ENCODE data around the gene DNAL1.
A peak's percentile ranks its signal among the peaks of the same experiment; 100 is the strongest.

DNAL1 gene

DNA sequence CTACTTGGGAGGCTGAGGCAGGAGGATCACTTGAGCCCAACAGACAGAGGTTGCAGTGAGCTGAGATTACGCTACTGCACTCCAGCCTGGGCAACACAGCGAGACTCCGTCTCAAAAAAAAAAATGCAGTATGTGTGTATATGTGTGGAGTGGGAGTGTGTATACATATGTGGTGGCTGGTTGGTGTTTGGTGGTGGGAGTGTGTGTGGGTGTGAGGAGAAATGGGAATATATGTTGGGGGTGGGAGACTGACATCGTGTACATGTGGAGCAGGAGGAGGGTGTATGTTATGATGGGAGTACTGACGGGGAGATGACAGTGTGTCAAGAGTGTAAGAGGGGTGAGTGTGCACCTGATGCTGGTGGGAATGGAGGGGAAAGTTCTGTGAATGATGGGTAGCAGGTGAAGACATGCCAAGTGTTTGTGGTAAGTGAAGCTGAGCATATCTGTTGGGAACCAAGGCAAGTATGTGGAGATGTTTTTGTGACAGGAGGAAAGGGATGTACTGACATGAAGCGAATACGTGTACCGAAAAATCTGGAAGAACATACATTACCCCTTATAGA is 65.2 kb downstream of the DNAL1 start:
- DNase-seq, result no peak

- no peak for DNase-seq
These were observed 66.0 kb downstream of the DNAL1 start for GRCh38 chr14:73710737-73711136.

- DNase-seq, result no peak
These were observed 67.3 kb downstream of the DNAL1 start for GRCh38 chr14:73712071-73712506.

GRCh38 chr14:73712540-73713180 is 67.9 kb downstream of the DNAL1 start:
- DNase-seq, result peak; percentile 76

DNA sequence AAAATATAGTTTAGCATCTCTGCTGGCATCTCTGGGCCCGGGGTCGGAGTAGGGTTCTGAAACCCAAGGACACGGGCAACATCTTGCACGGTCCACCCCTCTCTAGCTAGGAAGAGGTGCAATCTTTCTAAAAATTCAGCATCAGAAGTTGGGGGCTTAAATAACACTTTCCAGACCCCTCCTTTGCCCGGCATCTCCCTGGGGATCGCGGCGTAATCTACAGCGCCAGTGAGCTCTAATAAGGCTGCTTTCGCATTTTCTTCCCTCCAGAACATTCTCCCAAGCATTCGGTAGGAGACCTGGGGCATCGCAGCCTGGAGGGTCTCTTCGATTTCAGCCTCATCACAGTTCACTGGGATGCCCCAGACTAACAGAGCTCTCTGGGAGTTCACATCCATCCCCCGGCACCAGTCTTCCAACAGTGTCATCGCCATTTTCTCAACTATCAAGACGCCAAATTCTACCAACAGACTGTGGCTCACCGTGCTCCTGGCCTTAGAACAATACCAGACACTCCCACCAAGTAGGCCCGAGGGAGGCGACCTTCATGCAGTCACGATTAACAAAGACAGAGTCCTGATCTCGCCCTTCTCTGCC is 68.5 kb downstream of the DNAL1 start:
- DNase-seq, result peak; percentile 52

- DNase-seq, result peak; percentile 91
These were observed 69.2 kb downstream of the DNAL1 start, which contains the start of gene PNMA1 for GRCh38 chr14:73713803-73714655. TSS of gene PNMA1 (minus strand) at chr14:73714384. CDS start at chr14:73713639, 745 bp downstream.

GRCh38 chr14:73714656-73715081 is 69.9 kb downstream of the DNAL1 start:
- no peak for DNase-seq

DNA sequence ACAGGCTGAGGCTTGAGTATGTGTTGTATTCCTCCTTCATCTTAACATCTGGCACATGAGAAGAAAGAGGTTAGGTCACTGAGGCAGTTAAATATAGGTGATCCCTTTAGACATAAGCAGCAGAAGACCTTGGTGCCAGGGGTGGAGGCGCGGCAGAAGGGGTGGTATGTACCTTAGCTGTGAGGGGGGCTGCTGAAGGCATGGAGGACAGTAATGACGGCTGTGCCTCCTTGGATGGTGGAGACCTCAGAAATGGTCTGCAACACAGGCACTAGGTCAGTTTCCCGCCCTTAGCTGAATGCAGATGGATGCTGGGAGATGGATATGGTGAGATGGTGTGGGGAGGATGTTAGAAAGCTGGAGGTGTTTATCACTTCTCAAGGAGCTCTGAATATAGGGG is 70.9 kb downstream of the DNAL1 start:
- DNase-seq, result no peak

DNA sequence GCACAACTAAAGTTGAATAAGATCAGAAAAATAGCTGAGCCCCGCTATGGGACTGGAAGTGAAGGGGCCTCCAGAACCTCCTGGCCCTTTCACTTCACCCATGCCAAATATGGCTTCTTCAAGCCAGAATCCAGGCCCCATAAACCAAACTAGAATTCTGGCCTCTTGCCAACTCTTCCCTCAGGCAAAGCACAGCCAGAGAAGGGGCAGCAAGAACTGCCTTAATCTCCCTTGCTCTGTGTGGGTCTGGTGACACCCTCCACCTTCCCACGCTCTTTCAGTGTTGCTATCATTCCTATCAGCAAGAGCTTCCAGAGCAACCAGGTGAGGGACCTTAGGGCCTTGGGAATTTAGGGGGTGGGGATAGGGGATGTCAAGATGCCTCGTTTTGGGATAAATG is 72.5 kb downstream of the DNAL1 start:
- DNase-seq, result no peak

- DNase-seq, result no peak
These were observed 73.1 kb downstream of the DNAL1 start for GRCh38 chr14:73717711-73718417.

DNA sequence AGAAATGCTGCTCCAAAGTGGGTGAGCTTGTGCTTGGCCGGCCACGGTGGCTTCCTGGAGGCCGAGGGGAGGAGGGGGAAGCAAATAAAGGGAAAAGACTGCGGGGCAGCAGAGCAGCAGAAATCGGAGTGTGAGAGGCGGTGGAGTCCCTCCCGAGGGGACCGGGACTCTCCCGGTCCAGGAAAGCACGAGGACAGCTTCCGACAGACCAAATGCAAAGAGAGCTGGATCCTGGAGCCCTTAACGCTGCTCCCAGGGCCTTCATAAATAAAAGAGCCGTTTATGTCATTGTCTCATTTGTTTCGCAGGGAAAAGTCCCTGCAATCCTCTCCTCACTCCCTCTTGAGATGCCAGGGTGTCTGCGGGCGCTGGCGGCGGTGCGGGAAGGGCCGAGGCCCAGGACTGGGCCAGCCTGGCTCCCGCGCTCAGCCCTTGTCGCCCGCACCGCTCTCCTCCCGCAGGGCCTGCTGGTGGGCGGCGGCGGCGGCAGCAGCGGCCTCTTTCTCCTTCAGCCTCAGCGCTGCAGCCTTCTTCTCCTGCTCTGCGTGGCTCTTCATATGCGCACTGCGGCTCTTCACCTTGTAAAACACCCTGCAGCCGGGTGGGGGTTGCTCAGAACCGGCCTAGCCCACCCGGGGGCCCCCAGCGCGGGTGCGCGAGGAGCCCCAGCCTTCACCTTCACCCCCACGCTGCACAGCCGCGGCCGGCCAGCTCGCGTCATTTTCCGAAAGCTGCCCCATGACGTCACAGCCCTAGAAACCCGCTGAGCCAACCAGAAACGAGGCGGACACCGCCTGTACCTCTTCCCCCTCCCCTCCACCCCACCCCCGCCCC is 73.8 kb downstream of the DNAL1 start:
- no peak for DNase-seq

GRCh38 chr14:73719361-73719760 is 74.6 kb downstream of the DNAL1 start:
- no peak for DNase-seq

DNA sequence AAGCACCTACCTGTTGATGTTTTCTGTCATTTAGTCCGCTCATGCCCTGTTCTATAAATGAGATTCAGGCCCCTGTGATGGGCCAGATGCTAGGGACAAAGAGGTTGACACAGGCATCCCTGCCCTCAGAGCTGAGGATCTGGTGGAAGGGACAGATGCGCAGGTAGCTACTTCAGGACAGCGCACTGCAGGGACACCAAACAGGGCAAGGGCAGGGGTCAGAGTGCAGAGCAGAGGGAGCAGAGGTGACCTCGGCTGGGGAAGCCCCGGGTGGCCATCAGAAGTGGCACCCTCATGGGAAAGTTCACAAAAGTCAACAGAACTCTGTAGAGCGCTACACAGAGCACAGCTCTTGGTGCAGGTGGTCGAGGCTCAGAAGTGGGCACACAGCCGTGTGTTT is 75.0 kb downstream of the DNAL1 start:
- DNase-seq, result no peak

- DNase-seq, result no peak
These were observed 75.8 kb downstream of the DNAL1 start for GRCh38 chr14:73720636-73721035.

DNA sequence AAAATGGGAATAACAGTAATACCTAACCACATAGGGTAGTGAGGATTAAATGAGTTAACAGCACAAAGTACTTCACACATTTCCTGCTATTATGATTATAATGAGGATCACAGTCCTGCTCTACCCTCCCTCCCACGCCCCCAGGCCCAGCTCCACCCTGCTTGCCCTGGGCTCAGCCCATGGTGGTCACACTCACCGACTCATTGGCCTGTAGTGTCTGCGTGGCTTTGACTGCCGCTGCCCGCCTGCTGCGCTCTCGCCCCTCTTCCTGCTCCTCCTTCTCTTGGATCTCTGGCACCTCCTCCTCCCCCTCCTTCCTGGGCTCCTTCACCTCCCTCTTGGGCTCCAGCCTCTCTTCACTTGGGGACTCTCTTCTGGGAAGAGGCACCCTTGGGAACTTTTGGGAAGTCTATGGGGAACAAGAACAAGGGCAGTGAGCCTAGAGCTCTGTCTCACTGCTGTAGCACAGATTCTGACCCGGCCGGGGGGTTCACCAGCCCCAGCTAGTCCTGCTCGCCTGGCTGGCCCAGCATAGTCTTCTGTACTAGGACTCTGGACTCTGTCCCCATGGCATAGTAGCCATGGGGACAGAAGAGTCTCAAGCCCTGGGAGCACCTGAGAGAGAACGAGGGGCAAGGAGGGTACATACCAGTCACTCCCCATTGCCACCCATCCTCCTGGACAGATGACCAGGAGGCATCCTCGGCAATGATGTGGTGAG is 76.5 kb downstream of the DNAL1 start:
- DNase-seq, result no peak

DNA sequence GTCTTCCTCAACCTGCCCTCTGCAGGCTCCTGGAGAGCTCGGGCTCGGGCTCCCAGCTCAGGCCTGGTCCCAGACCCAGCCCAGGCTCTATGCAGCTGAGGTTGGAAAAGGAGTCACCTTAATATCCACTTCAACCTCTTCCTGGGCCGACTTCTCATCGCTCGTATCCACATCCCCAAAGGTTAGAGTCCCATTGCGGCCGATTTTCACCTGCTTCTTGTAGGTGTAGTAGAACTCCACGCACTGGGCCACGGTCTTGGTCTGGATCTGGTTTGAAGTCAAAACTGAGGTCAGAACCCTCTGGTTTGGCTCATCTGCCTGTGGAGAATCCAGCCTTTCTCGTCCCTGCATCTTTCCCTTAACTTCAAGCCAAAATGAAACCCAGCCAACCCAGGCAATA is 77.8 kb downstream of the DNAL1 start:
- no peak for DNase-seq

DNA sequence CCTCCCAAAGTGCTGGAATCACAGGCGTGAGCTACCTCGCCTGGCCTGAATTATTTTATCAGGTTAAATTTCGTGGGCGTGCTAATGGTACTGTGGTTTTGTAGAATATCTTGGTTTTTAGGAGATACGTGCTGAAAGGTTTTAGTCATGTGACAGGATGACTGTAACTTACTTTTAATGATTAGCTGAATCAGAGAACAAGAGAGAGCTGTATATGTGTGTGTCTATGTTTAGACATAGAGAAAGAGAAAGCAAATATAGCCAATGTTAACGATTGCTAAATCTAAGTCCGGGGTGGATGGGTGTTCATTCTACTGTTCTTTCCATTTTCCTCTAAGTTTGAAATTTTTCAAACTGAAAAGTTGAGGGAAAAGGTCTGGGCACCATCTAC is 78.6 kb downstream of the DNAL1 start:
- no peak for DNase-seq

DNA sequence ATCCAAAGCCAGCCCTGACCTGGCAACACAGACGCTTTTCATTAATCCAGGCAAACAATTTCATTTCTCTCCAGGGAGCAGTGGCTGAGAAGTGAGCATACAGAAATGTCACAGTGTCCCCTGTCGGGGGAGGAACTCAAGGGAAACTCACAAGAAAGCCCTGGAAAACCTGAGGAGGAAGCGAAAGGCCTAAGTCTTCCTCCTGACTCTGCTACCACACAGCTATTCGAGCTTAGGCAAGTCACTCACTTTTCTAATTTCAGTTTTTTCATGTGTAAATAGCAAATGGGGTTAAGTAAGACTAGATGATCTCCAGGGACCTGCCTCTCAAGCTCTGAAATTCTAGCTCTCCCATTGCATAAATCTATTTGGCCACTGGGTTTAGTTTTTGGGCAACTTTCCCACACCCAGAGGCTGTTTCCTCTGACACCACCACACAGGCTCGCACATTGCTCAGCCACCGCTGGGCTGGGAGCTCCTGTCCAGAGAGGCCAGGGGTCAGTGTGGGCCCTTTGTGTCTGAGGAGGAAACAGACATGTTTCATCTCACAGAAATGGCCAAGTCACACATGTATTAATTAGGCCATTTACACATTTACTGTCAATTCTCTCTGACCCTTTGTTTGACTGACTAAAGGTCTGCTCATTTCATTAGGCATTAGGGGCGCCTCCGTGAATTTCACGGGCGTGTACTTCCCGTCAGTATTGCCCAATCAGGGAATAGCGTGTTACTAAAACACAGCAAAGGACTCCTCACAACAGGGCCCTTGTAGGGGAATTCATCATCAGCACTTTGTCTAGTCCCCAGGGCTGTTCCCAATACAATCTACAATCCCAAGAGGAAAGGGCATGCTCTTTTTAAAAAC is 79.2 kb downstream of the DNAL1 start:
- DNase-seq, result peak; percentile 36

- no peak for DNase-seq
These were observed 79.9 kb downstream of the DNAL1 start for GRCh38 chr14:73724696-73725095.
